ENCODE measurements around the gene CYP27B1.

Gene CYP27B1

DNA sequence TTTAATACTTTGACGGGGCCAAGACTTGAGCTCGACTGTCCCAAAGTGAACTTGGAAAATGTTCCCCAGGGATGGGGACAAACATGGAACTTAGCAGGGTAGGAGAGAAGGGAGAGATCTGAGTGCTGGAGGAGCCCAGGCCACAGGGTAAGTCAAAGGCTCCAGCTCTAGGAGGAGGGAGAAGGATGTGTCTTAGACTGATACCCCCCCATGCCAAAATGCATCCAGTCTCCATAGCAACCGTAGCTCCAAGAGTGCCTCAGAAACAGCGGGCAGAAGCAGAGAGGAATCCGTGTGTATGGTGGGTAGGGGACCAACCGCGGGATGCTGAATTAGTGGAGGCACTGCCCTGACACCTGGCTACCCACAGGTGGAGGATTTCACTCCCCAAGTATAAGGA is 27.5 kb downstream of the CYP27B1 start:
- Histone ChIP-seq H3F3A (ENCODE audit: insufficient read depth) (peaks cover 5% of the 10 kb centered on the region; the same call in 1 of the 2 replicates), H3K4me3 (ENCODE audit: insufficient read depth, low read length, poor library complexity, severe bottlenecking) (no peak overlapping the region), H3K4me2 (ENCODE audit: low read depth, low read length, poor library complexity, severe bottlenecking) (no peak overlapping the region), H4K20me1 (ENCODE audit: low read depth, low read length) (no peaks in the 10 kb centered on the region), H3K9me2 (replicated peaks; ENCODE audit: insufficient read depth, low read length) (no peaks in the 10 kb centered on the region), H2AFZ (ENCODE audit: low read depth, low read length, severe bottlenecking) (no peak overlapping the region), H3K36me3 (ENCODE audit: low read length) (no peaks in the 10 kb centered on the region), H3K79me2 (ENCODE audit: insufficient read depth, low read length) (peaks cover 12% of the 10 kb centered on the region), H3K27me3 (ENCODE audit: low read length) (no peaks in the 10 kb centered on the region), H3K27ac (ENCODE audit: low read depth, low read length) (no peak overlapping the region), H3K9me3 (ENCODE audit: insufficient read depth, low read length) (no peaks in the 10 kb centered on the region), H3K9ac (ENCODE audit: low read length) (no peak overlapping the region)
- TF ChIP-seq EZH2phosphoT487 (conservative IDR thresholded peaks at IDR 0.05; ENCODE audit: low read length): no peak
- TF ChIP-seq, protein P1, sequence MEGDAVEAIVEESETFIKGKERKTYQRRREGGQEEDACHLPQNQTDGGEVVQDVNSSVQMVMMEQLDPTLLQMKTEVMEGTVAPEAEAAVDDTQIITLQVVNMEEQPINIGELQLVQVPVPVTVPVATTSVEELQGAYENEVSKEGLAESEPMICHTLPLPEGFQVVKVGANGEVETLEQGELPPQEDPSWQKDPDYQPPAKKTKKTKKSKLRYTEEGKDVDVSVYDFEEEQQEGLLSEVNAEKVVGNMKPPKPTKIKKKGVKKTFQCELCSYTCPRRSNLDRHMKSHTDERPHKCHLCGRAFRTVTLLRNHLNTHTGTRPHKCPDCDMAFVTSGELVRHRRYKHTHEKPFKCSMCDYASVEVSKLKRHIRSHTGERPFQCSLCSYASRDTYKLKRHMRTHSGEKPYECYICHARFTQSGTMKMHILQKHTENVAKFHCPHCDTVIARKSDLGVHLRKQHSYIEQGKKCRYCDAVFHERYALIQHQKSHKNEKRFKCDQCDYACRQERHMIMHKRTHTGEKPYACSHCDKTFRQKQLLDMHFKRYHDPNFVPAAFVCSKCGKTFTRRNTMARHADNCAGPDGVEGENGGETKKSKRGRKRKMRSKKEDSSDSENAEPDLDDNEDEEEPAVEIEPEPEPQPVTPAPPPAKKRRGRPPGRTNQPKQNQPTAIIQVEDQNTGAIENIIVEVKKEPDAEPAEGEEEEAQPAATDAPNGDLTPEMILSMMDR (IDR thresholded peaks at IDR 0.05; ENCODE audit: insufficient read depth, low read length, poor library complexity, severe bottlenecking): no peak

DNA sequence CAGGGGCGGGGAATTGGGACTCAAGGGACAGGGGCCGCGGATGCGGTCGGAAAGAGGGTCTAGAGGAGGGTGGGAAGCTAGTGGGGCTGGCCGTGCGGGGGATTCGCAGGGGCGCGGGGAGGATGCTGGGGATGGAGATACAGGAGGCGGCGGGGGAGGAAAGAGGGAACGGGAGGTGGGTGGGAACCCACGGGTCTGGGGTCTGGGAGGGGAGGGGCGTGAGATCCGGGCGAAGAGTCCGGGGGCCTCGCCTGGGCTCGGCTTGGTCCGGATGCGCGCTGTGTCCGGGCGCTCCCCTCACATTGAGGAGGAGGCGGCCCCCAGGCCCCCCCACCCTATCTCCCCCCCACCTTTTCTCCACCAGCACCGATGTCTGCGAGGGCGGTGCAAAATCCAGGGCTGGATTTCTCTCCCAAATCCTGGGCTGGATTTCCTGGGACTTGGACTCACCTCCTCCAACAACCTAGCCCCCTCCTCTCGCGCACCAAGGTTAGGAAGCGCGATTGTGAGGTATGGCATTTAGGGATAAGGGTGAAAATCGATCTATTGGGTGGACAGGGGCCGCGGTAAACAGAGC is 28.1 kb downstream of the CYP27B1 start, which contains the start of gene AGAP2:
Gene AGAP2 (minus strand): TSS at position 82 of the 577 bp plus-strand sequence. CDS start 496 bp downstream, outside the sequence.
- no peak within 1 kb of the TSS for H3K4me3 ChIP-seq (ENCODE audit: insufficient read depth, low read length, poor library complexity, severe bottlenecking)
- no peaks in the 10 kb centered on the region for H4K20me1 ChIP-seq (ENCODE audit: low read depth, low read length)
- no peaks in the 10 kb centered on the region for H3K27me3 ChIP-seq (ENCODE audit: low read length)
- H3K36me3 ChIP-seq (ENCODE audit: low read length): no peaks in the 10 kb centered on the region
- no peak within 1 kb of the TSS for H3K27ac ChIP-seq (ENCODE audit: low read depth, low read length)
- H3K9me3 ChIP-seq (ENCODE audit: insufficient read depth, low read length): no peaks in the 10 kb centered on the region
- no peaks in the 10 kb centered on the region for H3K9me2 ChIP-seq (replicated peaks; ENCODE audit: insufficient read depth, low read length)
- no peak within 1 kb of the TSS for H3K9ac ChIP-seq (ENCODE audit: low read length)
- no peak within 1 kb of the TSS for H3K4me2 ChIP-seq (ENCODE audit: low read depth, low read length, poor library complexity, severe bottlenecking)
- peaks cover 12% of the 10 kb centered on the region for H3K79me2 ChIP-seq (ENCODE audit: insufficient read depth, low read length)
- H2AFZ ChIP-seq (ENCODE audit: low read depth, low read length, severe bottlenecking): no peak within 1 kb of the TSS
- peaks cover 5% of the 10 kb centered on the region; the same call in 1 of the 2 replicates for H3F3A ChIP-seq (ENCODE audit: insufficient read depth)
- TF ChIP-seq, protein P1 (IDR thresholded peaks at IDR 0.05; ENCODE audit: insufficient read depth, low read length, poor library complexity, severe bottlenecking): no peak

DNA sequence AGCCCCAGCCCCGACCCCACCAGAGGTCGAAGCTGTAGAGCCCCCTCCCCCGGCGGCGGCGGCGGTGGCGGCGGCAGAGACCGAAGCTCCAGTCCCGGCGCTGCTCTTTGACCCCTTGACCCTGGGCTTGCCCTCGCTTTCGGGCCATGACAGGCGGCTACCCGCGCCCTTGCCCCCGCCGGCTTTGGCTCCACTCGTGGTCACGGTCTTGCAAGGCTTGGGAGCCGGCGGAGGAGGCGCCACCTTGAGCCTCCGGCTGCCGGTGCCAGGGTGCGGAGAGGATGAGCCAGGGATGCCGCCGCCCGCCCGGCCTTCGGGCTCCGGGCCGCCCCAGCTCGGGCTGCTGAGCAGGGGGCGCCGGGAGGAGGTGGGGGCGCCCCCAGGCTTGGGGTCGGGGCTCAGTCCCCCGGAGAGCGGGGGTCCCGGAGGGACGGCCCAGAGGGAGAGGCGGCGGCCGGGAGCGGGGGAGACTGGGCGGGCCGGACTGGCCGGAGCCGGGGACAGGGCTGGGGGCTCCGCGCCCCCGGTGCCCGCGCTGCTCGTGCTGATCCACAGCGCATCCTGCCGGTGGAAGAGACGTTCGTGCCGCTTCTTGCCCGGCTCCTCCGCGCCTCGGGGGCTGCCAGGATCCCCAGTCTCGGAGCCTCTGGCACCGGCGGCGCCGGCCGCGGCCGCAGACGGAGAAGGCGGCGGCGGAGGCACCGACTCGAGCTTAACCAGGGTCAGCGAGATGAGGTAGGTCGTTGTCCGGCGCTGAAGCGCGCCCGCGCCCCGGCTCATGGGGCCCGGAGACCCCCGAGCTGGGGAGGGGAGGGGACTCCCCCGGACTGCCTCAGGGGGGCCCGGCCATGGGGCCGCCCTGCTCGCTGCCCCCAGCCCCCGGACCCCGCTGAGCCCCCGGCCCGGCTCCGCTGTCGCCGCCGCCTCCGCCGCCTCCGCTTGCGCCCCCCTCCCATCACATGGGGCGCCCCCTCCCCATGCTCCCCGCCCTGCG is 29.1 kb downstream of the CYP27B1 start:
- Histone ChIP-seq H3K27me3 (ENCODE audit: low read length) (no peaks in the 10 kb centered on the region), H3K27ac (ENCODE audit: low read depth, low read length) (no peak overlapping the region), H3K9me3 (ENCODE audit: insufficient read depth, low read length) (no peaks in the 10 kb centered on the region), H3F3A (ENCODE audit: insufficient read depth) (peaks cover 2% of the 10 kb centered on the region; the same call in 1 of the 2 replicates), H4K20me1 (ENCODE audit: low read depth, low read length) (no peaks in the 10 kb centered on the region), H3K4me3 (ENCODE audit: insufficient read depth, low read length, poor library complexity, severe bottlenecking) (no peak overlapping the region), H3K4me2 (ENCODE audit: low read depth, low read length, poor library complexity, severe bottlenecking) (no peak overlapping the region), H2AFZ (ENCODE audit: low read depth, low read length, severe bottlenecking) (no peak overlapping the region), H3K36me3 (ENCODE audit: low read length) (no peaks in the 10 kb centered on the region), H3K9me2 (replicated peaks; ENCODE audit: insufficient read depth, low read length) (no peaks in the 10 kb centered on the region), H3K79me2 (ENCODE audit: insufficient read depth, low read length) (peaks cover 12% of the 10 kb centered on the region), H3K9ac (ENCODE audit: low read length) (no peak overlapping the region)
- TF ChIP-seq, protein P1 (IDR thresholded peaks at IDR 0.05; ENCODE audit: insufficient read depth, low read length, poor library complexity, severe bottlenecking): no peak
- no peak for TF ChIP-seq EZH2phosphoT487 (conservative IDR thresholded peaks at IDR 0.05; ENCODE audit: low read length)

All from SU-DHL-6 (cell line).